ENCODE measurements around the gene BCL6B. TPM values are rescaled to one million over a fixed set of nuclear protein-coding genes. Genes with fewer than 3 reads are reported as not detected.
"Not testable (repeated sequence)": the region's sequence is repeated elsewhere in the genome, so short reads cannot be mapped to it uniquely, and the experiment has no call there.

Gene BCL6B, protein sequence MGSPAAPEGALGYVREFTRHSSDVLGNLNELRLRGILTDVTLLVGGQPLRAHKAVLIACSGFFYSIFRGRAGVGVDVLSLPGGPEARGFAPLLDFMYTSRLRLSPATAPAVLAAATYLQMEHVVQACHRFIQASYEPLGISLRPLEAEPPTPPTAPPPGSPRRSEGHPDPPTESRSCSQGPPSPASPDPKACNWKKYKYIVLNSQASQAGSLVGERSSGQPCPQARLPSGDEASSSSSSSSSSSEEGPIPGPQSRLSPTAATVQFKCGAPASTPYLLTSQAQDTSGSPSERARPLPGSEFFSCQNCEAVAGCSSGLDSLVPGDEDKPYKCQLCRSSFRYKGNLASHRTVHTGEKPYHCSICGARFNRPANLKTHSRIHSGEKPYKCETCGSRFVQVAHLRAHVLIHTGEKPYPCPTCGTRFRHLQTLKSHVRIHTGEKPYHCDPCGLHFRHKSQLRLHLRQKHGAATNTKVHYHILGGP
- polyA plus RNA-seq (2013, experiment 1 of 2; ENCODE audit: insufficient read length), result 0.26 TPM
- 0.68 TPM for polyA plus RNA-seq (2013, experiment 2 of 2; ENCODE audit: insufficient read length)

DNA sequence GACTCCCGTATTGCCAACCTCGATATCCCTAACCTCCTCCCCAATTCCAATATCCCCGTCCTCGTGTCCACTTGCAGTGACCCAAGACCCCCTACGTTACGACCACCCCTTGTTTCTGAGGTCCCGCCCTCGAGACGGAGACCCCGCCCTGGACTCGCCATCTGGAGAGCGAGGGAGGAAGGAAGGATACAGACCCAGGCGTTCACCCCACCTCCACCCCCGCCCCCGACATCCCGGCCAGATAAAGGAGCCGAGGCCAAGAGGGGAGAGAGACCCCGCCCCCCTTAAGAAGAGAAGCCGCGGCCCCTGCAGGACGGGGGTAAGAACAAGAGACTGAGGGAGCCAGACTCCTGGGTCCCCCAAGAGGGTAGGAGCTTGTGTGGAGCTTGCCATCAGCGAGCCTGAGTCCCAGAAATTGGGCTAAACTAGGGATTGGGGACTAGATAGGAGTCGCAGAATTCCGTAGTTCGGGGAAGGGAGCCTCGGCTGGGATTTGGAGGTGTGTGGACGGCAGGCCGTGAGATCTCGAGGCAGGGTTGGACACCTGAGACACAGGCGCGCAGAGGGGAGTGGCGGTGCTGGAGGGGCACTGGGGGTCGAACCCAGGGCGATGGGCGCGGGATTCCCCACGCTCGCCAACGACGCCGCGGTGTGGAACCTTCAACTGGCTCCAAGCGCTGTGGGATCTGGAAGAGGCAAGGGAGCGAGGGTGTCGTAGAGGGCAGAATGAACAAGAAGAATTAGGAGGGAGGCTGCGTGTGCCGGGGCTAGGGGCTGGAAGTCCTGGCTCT, at the start of gene BCL6B:
Gene BCL6B, plus strand, starts transcription at position 270 of the 791 bp plus-strand sequence. CDS start 622 bp downstream, outside the sequence.
- DNase-seq, result no peak

DNA sequence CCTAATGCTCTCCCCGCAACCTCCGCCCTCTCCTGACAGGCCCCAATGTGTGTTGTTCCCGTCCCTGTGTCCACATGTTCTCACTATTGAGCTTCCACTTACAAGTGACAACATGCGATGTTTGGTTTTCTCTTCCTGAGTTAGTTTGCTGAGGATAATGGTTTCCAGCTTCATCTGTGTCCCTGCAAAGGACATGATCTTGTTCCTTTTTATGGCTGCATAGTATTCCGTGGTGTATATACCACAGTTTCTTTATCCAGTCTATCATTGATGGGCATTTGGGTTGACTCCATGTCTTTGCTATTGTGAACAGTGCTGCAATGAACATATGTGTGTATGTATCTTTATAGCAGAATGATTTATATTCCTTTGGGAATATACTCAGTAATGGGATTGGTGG, 43.4 kb upstream of the BCL6B start:
- not testable (repeated sequence) for DNase-seq

DNA sequence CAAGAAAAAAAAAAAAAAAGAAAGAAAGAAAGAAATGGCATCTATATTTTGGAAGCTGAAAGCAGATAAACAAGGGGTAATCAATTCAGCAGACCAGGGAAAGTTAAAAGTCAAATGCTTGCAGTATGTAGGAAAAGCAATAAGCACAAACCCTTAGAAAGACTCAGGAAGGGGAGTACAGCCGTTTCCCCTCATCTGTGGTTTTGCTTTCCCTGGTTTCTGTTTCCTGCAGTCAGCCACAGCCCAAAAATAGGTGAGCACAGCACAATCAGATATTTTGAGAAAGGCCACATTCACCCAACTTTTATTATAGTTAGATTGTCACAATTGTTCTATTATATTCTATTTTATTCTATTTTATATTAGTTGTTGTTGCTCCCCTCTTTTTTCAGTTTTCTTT, 41.4 kb upstream of the BCL6B start:
- DNase-seq, result no peak

DNA sequence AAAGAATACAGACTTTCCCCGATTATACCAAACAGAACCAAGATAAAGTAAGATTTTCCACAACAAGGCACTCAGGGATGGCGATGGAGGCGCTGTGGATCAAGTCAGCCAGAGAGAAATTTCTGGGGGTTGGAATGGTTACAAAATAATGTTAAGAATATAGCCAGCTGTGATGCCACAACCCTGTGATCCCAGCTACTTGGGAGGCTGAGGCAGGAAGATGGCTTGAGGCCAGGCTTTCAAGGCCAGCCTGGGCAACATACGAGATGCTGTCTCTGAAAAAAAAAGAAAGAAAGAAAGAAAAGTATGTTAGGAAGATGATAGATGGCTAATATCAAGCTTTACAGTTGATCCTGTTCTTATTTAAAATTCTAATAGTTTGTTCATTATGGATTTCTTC, 37.6 kb upstream of the BCL6B start:
- no peak for DNase-seq

DNA sequence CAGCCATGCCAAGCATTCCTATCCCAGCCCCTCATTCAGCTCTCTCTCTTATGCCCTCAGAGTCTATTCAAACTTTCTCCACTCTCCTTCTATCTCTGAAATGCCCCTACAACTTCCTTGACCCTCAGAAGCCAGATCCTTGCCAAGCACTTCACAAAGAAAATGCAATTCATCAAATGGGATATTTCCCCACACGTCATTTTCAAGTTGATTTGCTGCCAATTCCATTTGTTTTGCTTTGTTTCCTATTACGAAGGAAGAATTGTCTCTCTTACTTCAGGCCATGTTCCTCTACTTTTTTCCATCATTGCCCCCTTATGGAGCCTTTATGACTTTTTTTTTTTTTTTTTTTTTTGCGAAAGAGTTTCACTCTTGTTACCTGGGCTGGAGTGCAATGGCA, 36.2 kb upstream of the BCL6B start:
- no peak for DNase-seq

DNA sequence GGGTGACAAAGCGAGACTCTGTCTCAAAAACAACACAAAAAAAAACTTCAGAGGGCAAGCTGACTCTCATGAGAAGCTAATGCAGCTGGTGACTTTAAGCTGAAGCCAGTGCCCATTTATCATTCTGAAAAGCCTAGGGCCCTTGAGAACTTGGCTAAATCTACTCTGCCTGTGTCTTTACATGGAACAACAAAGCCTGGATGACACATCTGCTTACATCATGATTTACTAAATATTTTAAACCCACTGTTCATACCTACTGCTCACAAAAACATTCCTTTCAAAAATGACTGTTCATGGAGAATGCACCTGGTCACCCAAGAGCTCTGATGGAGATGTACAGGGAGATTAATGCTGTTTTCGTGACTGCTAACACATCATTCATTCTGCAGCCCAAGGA, 33.1 kb upstream of the BCL6B start:
- DNase-seq, result no peak

DNA sequence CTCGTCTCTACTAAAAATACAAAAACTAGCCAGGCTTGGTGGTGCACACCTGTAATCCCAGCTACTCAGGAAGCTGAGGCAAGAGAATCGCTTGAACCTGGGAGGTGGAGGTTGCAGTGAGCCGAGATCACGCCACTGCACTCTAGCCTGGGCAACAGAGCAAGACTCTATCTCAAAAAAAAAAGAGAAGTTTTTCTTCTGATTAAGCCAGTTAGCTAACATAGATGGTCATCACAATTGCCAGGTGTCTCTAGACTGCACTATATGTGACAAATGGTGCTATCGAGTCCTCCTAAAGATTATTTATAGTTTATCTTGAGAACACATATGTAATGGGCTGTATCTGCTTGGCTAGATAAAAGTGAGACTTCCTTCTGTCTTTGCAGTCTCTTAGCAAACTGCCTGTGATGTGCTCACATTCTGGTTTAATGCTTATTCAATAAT, 29.2 kb upstream of the BCL6B start:
- DNase-seq, result not testable (repeated sequence)

DNA sequence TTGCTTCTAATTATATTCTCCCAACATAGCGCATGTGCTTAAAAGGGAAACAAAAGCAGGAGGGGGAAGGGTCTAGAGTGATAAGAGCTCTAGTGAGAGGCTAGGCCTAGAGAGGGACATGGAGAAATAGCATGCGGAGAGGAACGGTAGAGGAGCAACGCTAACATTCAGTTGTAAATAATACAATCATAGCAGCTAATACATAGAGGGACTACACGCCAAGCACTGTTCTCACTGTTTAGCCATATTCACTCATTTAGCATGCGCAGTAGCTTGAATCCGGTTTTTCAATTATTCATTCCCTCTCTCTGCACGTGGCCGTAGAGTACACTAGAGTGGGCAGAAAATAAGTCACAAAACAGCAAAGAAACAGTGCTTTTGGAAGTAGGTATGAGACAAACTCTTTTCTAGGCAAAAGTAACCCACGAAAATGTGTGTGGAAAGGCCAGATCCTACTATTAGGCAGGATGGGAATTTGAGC, 28.7 kb upstream of the BCL6B start:
- no peak for DNase-seq

DNA sequence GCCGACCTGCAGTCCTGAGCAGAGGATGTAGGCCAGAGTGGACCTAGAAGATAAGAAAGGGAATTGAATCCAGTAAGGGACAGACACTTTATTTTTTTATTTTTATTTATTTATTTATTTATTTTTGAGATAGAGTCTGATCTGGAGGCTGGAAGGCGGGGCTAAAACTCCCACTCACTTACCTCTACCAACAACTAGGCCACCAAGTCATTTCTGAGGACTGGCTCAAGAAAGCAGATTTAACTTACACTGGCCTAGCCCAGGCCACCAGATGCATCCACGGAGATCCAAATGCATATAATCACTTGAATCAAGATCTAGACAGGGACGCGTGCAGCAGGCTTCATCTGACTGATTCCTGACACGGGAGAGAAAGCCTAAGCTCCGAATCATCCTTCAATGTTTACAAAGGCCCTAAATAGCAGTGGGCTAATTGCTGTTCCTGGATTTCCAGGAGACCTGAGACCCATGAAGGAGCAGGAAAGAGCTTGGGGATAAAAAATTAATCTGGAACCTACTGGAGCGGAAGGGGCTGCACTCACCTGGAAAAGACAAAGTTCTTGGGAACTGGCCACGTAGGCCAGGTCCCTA, 28.1 kb upstream of the BCL6B start:
- DNase-seq, result peak; percentile 32

DNA sequence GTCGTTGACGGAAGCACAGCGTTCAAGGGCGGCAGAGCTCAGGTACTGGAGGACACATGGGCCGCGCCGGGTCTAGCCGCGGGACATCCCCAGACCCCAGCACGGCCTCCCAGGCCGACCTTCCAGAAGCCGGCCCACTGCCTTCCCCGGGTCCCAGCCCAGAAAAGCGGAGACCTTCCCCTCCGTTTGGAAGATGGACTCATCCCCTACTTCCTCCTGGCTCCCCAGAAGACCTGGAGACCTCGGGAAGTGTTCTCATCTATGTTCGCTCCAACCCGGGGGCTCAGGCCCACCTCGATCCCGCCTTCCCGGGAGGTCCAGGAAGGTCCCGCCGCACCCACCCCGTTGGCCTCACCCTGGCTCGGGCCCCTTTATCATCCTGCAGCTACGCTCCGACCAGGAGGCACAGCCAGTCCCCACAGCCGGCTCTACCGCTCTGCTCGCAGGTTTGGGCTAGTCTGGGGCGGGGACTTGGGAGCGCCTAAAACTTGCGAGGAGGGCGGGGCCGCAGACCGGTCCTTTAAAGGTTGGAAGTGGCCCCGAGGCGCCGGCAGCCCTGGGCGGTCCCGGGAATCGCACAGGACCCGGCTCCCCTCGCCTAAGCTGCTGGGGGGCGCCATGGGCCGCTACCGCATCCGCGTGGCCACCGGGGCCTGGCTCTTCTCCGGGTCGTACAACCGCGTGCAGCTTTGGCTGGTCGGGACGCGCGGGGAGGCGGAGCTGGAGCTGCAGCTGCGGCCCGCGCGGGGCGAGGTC, 27.2 kb upstream of the BCL6B start, which contains the start of gene ALOX12:
Gene ALOX12, plus strand, starts transcription at position 550 of the 756 bp plus-strand sequence. Its CDS starts 69 bp downstream, at position 619.
- peak; percentile 12 for DNase-seq

DNA sequence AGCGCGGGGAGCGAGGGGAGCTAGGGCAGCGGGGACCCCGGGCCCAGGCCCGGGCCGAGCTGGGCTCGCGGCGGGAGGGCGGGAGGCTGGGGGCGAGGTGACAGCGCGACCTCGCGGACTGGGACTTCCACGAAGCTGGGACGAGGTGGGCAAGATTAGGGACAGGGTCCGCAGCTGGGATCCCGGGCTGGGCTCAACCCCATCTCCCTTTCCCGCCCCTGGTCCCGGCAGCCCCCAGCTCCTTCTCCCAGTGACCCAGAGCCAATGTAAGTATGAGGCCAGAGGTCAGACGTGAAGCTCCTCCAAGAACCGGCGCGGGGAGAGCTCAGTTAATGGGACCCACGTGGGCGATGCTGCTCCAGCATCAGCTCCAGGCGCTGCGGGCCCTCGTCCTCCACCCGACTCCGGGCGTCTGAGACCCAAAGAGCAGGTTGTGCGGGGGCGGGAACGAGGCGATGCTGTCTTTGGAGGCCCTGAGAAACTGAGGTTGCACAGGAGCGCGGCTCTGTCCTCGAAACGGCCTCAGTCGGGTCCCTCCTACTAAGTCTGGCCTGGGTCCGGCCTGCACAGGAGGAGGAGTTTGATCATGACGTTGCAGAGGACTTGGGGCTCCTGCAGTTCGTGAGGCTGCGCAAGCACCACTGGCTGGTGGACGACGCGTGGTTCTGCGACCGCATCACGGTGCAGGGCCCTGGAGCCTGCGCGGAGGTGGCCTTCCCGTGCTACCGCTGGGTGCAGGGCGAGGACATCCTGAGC, 26.4 kb upstream of the BCL6B start:
- DNase-seq, result no peak

DNA sequence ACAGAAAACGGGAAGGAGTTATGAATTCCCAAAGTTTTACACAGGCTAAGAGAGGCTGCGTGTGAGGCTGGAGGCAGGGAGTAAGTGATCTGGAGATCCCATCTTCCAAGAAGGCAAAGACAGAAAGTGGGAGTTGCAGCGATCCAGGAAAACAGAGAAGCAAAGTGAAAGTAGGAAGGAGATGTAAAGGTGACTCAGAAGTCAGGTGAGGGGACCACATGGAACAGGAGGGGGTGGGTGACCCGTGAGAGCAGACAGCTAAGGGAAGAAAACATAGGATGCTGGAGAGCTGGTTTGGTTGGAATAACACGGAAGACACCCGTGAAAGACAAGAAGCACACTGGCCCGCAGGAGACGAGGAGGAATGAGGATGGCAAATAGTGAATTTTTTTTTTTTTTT, 25.7 kb upstream of the BCL6B start:
- no peak for DNase-seq

DNA sequence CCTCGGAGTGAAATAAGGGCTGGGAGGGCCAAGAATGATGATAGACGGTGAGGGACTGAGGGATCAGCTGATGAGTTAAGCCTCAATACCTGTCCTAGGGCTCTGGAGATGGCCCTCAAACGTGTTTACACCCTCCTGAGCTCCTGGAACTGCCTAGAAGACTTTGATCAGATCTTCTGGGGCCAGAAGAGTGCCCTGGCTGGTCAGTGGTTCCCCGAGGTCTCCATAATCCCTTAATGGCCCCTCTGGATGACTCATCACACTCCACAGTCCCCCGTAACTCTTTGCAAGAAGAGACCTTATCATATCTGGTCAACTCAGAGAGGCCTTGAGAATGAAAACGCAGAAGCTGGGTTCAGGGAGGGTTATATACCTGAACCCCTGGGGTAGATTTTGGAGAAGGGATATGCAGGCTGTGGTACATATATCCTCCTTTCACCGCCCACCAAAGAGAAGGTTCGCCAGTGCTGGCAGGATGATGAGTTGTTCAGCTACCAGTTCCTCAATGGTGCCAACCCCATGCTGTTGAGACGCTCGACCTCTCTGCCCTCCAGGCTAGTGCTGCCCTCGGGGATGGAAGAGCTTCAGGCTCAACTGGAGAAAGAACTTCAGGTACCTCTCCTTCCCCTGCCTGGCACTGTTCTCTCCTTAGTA, 23.9 kb upstream of the BCL6B start:
- no peak for DNase-seq

DNA sequence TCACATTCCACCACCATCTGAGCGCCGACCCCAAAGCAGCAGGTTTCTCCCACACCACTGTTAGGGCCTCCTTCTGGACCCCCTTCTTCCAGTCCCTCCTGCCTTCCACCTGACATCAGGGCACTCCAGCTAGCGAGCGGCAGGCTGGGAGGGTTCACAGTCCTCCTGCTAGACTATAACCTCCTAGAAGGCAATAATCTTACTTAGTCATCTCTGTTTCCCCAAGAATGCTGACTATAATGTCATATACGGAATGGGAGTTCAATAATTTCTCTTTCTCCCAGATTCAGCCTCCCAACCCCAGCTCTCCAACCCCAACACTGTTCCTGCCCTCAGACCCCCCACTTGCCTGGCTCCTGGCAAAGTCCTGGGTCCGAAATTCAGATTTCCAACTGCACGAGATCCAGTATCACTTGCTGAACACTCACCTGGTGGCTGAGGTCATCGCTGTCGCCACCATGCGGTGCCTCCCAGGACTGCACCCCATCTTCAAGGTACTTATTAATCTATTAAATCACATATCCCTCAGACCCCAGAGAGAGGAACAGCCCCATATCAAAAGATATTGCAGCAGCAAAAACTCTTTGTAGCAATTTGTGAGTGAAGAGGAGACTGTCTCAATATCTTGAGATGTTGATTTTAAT, 21.4 kb upstream of the BCL6B start:
- DNase-seq, result no peak

DNA sequence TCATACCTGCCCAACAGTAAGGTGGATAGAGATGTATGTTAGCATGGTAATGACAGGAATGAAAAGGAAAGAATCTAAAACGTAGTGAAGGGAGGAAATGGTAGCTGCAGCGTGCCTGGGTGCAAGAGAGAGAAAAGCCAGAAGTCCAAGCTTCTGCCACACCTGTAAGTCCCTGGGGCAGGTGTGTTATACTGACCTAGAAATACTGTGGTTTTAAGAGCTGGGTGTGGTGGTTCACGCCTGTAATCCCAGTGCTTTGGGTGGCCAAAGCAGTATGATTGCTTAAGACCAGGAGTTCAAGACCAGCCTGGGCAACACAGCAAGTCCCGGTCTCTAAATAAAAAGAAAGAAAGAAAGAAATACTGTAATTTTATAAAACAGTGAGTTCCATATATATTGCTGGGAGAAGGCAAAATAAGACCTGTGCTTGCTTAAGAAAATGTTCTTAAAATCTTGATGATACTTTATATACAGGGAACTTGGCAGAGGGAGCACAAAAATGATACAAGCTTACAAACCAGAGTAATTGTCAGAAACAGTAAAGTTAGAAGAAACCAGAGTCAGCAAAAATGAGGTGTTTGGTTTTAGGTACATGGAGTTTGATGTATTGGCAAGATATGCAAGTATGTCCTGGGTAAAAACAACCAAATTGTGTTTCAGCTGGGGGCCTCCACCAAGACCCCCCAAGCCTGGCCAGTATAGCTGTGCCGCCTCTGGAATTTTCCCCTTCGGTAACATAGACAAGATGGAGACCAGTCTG, 20.4 kb upstream of the BCL6B start:
- no peak for DNase-seq

DNA sequence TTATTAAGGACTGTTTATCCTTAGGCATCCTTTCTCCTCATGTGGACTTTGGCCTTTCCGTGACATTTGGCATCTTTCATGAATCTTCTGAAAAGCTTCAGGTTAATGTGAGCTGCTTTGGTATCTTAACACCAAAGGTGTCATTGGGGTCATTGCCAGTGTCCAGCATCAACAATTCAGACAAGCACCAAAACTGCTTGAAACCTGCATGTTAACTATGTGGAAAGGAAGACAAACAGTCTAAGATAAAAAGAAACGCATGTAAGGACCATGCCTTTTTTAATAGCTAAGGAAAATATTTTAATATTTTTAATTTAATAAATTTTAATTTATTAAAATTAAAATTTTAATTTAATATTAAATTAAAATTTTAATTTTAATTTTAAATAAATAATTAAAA, 19.1 kb upstream of the BCL6B start:
- no peak for DNase-seq

DNA sequence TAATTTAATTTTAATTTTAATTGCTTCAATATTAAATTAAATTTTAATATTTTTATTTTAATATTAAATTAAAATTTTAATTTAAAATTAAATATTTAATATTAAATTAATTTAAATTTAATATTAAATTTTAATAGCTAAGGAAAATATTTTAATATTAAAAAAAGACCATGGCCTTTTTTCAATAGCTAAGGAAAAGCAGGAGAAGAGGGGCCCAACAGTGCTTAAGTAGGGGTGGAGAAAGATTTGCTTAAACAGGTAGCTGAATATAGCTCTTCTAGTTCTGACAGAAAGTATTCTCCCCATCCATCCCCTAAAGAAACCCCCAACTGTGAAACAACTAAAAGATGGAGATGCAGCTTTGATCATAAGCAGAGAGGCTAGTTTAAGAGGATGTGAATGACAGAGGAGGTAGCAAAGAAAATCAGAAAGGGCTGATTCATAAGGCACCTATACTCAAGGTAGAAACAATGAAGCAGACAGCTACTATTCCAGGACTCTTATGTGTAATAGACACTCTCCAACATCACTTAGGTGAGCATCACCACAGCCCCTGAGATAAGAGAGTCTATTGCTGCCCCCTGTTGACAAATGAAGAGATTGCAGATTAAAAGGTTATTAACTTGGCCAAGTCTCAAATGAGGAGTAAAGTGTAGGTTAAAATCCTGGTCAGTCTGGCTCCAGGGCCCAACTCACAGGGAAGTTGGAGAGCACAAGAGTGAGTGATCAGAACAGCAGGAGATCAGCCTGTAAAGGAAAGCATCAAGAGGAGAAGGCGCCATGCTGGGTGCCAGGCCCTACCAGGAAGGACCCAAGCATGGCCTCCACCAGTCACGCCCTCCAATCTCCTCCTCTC, 18.2 kb upstream of the BCL6B start:
- DNase-seq, result peak; percentile 68

DNA sequence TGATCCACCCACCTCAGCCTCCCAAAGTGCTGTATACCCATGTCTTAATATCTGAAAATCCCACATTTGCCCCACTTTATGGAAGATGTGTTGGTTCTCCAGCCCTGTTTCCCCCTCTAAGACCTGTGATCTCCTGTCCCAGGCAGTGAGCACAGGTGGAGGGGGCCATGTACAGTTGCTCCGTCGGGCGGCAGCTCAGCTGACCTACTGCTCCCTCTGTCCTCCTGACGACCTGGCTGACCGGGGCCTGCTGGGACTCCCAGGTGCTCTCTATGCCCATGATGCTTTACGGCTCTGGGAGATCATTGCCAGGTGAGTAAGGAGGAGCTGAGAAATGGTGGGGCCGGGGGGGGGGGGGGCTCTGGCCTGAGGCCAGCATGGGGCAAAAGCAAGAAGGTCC, 17.1 kb upstream of the BCL6B start:
- DNase-seq, result no peak

All from fibroblast of skin of scalp (primary cell).